ENCODE data around the gene CDR2L.

CDR2L gene

DNA sequence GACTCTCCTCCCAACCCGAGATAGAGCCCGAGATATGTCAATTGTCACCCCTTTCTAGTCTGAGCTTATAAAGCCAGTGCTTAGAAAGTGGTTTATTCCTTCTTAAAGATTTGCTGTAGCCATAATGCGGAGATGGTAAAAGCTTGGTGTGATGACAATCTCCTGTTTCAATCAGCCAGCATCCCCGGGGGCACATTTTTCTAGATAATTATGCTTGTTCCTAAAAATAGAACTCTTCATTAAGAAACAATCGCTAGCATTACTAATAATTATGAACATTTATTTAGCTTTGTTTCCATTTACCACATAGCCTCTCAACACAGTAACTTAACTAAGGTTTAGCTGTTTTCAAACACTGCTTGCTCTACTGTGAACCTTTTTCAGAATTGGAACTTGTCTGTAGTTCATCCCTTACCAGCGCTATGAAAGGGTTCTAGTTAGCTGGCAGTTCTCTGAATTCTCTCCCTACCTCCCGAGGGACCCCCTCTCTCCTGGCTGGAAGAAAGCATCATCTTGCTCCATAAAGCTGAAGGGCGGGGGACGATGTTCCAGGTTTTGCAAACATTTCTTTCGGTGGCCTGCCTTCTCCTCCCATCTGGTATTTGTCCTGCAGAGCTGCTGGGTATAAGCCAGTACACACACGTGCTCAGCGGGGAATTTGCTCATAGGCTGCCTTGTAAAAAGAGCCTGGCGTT lies 24.1 kb downstream of the CDR2L start:
- no peak overlapping the region; the same call in 1 of the 2 replicates for H3K4me3 ChIP-seq (ENCODE audit: low read depth, low read length)
- DNase-seq (ENCODE audit: low read depth), result no peak
- TF ChIP-seq, protein P1, sequence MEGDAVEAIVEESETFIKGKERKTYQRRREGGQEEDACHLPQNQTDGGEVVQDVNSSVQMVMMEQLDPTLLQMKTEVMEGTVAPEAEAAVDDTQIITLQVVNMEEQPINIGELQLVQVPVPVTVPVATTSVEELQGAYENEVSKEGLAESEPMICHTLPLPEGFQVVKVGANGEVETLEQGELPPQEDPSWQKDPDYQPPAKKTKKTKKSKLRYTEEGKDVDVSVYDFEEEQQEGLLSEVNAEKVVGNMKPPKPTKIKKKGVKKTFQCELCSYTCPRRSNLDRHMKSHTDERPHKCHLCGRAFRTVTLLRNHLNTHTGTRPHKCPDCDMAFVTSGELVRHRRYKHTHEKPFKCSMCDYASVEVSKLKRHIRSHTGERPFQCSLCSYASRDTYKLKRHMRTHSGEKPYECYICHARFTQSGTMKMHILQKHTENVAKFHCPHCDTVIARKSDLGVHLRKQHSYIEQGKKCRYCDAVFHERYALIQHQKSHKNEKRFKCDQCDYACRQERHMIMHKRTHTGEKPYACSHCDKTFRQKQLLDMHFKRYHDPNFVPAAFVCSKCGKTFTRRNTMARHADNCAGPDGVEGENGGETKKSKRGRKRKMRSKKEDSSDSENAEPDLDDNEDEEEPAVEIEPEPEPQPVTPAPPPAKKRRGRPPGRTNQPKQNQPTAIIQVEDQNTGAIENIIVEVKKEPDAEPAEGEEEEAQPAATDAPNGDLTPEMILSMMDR (IDR thresholded peaks at IDR 0.05; ENCODE audit: insufficient read depth, low read depth, low read length, missing control alignments), result no peak

DNA sequence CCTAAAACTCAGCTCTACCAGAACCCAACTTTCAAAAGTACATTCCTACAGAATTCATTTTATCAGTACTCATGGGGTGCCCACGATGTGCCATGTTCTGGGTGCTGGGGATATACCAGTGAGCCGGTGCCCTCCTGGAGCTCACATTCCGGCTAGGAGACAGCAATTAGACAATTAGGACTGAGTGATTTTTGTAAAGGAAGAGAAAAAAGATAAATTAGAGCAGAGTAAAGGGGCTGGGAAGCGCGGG lies 24.6 kb downstream of the CDR2L start:
- TF ChIP-seq, protein P1 (IDR thresholded peaks at IDR 0.05; ENCODE audit: insufficient read depth, low read depth, low read length, missing control alignments), result no peak
- H3K4me3 ChIP-seq (ENCODE audit: low read depth, low read length), result peak overlapping the region; percentile 97
- DNase-seq (ENCODE audit: low read depth), result no peak

DNA sequence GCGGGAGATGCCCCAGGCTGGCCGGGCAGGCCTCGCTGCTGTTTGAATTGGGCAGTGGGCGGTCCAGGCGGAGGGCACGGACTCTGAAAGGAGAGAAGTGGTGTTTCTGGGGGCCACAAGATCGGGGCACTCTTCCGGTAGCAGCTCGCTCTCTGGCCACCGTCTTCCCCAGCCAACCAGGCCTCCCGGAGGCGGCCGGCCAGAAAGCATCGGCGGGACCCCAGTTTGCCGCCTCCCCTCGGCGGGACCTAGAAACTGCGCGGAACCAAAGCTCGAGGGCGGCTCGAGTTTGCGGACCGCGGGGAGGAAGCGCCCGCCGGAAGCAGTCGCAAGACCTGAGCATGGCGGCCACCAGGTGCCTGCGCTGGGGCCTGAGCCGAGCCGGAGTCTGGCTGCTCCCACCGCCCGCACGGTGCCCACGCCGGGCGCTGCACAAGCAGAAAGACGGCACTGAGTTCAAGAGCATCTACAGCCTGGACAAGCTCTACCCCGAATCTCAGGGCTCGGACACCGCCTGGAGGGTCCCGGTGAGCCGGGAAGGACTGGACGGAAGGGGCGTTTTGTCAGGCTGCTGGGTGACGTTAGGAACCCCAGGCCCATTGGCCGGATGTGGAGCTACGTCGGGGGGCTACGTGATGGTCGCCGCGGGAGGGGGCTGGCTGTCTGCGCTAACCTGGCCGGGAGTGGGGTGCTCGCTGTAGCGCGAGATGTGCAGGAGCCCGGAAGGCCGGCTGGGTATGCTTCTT lies 25.1 kb downstream of the CDR2L start, which contains the start of gene MRPL58:
MRPL58 (plus strand) TSS at position 325 of the 746 bp plus-strand sequence; CDS start at position 342, 17 bp downstream.
- H3K4me3 ChIP-seq (ENCODE audit: low read depth, low read length), result peak within 1 kb of the TSS; percentile 97
- TF ChIP-seq, protein P1 (IDR thresholded peaks at IDR 0.05; ENCODE audit: insufficient read depth, low read depth, low read length, missing control alignments), result peak; percentile 46
- peak; percentile 94 for DNase-seq (ENCODE audit: low read depth)

DNA sequence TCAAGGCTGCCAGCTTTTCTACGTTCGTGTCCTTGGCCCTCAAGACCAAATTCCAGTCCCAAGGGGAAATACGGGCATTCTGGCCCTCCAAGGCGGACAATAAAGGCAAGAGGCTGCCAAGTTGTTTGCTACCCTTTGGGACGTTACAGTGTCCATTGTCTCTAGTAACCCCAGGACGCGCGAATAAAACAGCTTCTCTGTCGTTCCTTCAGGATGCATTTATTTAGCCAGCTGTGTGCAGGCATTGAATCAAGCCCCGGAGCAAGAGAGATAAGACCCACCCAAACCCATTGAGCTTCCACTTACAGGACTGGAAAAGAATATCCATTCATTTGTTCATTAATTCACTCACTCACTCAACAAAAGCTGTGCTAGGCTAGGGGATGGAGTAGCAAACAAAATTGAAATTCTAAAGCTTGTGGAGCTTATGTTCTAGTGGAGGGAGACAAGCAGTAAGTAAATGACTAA lies 25.7 kb downstream of the CDR2L start:
- no peak for DNase-seq (ENCODE audit: low read depth)
- H3K4me3 ChIP-seq (ENCODE audit: low read depth, low read length), result peak overlapping the region; percentile 97
- TF ChIP-seq, protein P1 (IDR thresholded peaks at IDR 0.05; ENCODE audit: insufficient read depth, low read depth, low read length, missing control alignments), result no peak

DNA sequence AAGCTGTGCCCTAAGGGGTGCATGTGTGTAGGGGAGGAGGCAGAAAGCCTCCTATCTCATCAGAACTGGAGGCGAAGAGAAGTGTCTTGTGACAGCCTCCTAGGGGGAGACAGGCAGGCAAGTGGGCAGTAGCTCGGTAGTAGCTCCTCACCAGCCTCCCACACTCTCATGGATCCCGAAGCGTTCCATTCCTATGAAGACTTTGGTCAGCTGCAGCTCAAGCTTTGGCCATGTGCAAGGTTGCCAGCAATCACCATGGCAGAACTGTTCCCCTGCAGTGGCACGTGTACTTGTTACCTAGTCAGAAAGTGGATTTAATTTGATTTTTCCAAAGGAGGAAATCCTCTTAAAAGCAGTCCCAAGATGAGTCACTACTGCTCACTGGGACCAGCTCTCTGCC lies 31.7 kb downstream of the CDR2L start:
- H3K4me3 ChIP-seq (ENCODE audit: low read depth, low read length), result no peak overlapping the region
- TF ChIP-seq, protein P1 (IDR thresholded peaks at IDR 0.05; ENCODE audit: insufficient read depth, low read depth, low read length, missing control alignments), result no peak
- no peak for DNase-seq (ENCODE audit: low read depth)

DNA sequence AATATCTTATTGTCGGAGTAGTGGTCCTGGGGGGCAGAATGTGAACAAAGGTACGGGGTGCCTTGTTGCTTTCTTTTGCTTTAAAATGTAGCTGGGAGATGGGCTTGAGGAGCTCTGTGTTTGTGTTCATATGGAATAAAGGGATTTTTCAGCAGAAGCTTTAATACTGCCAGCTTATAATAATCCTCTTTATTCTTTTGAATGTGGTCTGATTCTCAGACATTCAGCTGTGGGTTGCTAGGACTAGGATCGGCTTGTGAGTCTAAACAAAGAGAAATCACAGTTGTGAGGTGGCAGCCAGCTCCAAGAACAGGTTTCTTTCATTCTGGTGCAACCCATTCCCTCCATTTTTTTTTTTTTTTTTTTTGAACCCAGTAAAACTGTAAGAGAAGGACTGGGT lies 32.3 kb downstream of the CDR2L start:
- no peak overlapping the region for H3K4me3 ChIP-seq (ENCODE audit: low read depth, low read length)
- no peak for DNase-seq (ENCODE audit: low read depth)
- TF ChIP-seq, protein P1 (IDR thresholded peaks at IDR 0.05; ENCODE audit: insufficient read depth, low read depth, low read length, missing control alignments), result no peak
